AG10803 (cell line): ENCODE results near the gene INSRR.

Source experiments
- DNase-seq: peaks from one replicate; pipeline ENCODE4 v3.0.0; 2010; ENCODE audit warnings: low read depth
- H3K4me3 ChIP-seq: 2 replicates; pipeline ENCODE4 v1.5.1; 2011; ENCODE audit warnings: mild to moderate bottlenecking, low read length, control low read depth
- TF ChIP-seq, protein P1 (sequence below): conservative IDR thresholded peaks from 2 replicates; pipeline ENCODE4 v1.5.1; 2011; ENCODE audit warnings: mild to moderate bottlenecking, low read length, control low read depth, inconsistent platforms

INSRR gene

DNA sequence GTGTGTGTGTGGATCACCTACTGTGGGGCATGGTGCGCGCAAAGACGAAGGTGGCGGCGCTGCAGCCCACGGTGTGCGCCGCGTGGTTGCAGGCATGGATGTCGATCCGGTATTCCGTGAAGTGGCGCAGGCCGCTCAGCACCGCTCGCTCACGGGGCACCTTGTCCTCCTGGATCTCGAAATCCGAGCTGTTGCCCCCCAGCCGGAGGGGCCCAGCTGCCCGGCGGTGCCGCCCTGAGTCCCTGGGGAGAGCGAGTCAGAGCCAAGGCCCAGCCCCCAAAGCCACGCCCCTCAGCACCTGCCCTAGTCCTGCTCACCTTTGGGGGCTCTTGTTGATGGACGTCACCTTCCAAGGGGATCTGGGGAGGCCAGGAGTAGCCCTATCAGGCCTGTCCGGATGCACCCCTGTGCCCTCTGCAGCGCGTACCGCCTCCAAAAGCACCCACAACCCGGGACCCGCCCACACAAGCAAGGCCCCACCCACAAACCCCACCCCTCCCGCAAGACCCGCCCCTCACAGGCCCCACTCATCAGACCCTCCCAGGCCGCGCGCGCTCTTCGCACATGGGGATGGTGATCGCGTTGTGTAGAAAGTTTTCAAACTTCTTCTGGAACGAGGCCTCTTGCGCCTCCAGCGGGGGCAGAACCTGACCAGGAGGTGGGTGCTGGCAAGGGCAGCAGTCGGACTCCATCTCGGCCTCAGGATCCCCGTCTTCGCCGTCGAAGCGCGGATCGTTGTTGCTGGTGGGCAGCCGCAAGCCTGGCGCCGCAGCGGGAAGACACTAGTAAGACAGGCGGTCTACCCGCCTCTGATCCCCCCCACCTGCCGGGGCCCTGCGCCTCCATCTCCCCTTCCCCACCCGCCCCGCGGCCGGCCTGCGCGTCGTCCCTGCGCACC, 13.6 kb downstream of the INSRR start:
- TF ChIP-seq, protein P1, sequence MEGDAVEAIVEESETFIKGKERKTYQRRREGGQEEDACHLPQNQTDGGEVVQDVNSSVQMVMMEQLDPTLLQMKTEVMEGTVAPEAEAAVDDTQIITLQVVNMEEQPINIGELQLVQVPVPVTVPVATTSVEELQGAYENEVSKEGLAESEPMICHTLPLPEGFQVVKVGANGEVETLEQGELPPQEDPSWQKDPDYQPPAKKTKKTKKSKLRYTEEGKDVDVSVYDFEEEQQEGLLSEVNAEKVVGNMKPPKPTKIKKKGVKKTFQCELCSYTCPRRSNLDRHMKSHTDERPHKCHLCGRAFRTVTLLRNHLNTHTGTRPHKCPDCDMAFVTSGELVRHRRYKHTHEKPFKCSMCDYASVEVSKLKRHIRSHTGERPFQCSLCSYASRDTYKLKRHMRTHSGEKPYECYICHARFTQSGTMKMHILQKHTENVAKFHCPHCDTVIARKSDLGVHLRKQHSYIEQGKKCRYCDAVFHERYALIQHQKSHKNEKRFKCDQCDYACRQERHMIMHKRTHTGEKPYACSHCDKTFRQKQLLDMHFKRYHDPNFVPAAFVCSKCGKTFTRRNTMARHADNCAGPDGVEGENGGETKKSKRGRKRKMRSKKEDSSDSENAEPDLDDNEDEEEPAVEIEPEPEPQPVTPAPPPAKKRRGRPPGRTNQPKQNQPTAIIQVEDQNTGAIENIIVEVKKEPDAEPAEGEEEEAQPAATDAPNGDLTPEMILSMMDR = no peak
- no peak overlapping the region for H3K4me3 ChIP-seq
- no peak for DNase-seq

DNA sequence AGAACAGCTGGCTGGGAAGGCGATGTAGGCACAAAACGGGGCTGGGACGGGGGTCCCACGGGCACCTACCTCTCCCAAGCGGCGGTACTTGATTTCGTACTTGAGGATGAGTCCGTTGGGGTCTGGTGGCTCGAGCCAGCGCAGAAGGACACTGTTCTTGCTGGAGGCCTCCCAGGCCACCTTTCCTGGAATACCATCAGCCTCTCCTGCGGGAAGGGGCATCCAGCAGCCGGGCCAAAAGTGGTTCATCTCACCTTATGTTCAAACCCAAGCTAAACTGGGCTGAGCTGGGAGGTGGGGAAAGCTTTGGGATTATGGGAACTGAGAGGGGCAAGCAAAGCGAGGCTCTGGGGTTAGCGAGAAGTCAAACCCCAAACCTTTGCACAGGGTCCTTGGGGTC, 14.3 kb downstream of the INSRR start:
- no peak overlapping the region for H3K4me3 ChIP-seq
- DNase-seq = no peak
- TF ChIP-seq, protein P1 = no peak

DNA sequence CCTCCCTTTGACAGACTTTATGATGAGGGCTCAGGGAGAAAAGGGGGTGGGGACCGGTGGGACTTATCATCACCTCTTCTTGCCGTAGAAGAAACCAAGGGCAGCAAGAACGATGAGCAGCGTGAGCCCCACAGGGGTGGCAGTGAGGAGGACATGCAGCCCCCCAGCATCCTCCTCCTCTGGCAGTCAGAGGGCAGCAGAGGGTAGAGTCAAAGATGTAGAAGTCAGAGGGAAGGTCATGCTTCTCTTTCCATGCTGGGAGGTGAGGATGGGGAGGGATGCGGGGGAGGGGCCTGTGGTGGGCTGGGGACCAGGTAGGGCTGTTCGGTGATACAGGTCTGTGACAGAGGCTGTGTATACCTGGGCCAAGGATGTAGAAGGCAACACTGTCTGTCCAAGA, 14.8 kb downstream of the INSRR start:
- no peak for DNase-seq
- TF ChIP-seq, protein P1 = no peak
- no peak overlapping the region for H3K4me3 ChIP-seq

DNA sequence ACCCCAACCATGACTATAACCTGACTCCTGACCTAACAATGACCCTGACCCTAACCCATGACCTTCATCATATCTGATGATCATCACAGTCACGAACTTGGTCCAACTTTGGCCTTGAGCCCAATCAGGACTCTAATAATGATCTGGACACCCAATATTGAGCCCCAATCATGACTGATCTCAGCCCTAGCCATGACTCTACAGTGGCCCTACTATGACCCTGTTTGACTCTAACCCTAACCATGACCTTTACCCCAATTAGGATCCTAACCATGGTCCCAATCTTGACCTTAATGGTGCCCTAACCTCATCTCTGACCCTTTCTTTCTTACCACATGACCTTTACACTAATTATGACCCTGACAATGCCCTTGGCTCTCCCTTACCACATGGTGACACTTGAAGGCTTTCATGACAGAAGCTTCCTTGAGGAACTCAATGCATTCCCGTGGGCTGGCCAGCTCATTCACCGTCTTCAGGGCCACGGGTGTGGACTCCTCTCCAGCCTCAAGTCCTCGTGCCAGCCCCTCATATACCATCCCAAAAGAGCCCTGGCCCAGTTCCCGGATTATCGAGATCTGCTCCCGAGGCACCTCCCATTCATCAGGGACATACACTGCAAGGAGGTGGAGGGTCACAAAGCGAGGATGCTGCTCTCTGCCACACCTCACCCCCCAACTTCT, 16.2 kb downstream of the INSRR start:
- DNase-seq = no peak
- H3K4me3 ChIP-seq = no peak overlapping the region
- TF ChIP-seq, protein P1 = no peak

DNA sequence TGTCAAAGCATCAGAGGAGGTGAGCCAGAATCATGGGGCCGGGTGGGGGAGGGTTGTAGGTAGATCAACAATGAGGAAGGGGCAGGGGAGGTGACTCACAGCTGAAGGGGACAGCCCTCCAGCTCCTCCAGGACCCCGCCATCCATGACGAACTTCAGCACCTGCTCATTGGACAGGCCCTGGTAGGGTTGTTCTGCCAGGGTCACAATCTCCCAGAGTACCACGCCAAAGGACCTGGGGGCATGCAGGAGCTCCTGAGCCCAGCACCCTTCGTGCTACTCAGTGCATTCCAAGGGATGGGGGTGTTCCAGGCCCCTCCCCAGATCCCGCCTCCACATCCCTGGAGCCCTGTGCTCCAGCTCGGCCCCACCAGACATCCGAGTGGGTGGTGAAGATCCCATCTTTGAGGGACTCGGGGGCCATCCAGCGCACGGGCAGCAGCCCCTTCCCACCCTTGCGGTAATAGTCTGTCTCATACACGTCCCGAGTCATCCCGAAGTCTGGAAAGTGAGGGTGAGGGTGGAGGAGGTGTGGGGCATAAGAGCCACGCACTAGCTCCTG, 17.5 kb downstream of the INSRR start:
- no peak overlapping the region for H3K4me3 ChIP-seq
- TF ChIP-seq, protein P1 = no peak
- no peak for DNase-seq

DNA sequence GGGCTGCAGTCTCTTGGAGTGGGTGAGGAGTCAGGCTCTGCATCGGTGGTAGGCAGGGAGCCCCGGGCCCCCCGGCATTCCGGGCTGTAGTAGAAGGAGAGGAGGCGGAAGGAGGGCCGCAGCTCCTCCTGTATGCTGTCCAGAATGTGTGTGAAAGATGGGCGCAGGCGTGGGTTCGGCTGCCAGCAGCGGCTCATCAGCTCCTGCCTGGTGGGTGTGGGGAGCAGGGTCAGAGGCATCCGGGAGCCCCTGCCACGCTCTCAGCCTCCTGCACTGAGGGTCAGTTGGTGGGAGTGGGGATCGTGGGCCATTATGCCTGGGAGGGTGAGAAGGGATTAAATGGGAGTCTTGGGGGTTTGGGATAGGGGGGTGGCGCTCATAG, 18.0 kb downstream of the INSRR start:
- TF ChIP-seq, protein P1 = no peak
- H3K4me3 ChIP-seq = no peak overlapping the region

More for the DNA sequence above, 18.0 kb downstream of the INSRR start:
- DNase-seq = no peak
